Stomach (tissue), 4 donors: ENCODE data around the gene GRAMD1A.

ENCODE experiments used
- EP300 ChIP-seq: sonication (generic); formaldehyde crosslinking; IDR thresholded peaks from one replicate; pipeline ENCODE4 v1.6.1; 2017; ENCODE audit warnings: antibody characterized with exemption
- POLR2AphosphoS5 ChIP-seq, 3 donors: sonication (generic); formaldehyde crosslinking; IDR thresholded peaks; one replicate each; pipeline ENCODE4 v1.6.1; 2016; ENCODE audit warnings: antibody characterized with exemption in 3 of 3

- TF ChIP-seq EP300 (no peak), POLR2AphosphoS5 (IDR thresholded peaks at IDR 0.05) (no peak)
These were observed 60.2 kb downstream of the GRAMD1A start for GRCh38 chr19:35060160-35060855.
